HepG2 (cell line): ENCODE measurements around the gene MRPS31. TPM values are rescaled to one million over a fixed set of nuclear protein-coding genes. Genes with fewer than 3 reads are reported as not detected.
A peak's percentile ranks its signal among the peaks of the same experiment; 100 is the strongest.

Source experiments
- ARNT ChIP-seq: fragments of 450-650 bp; IDR thresholded peaks from 2 replicates; pipeline ENCODE4 v1.6.1; 2017
- DMAP1 ChIP-seq: IDR thresholded peaks from 2 replicates; pipeline ENCODE4 v1.6.1; 2016
- FOXA1 ChIP-seq, 2 experiments: fragments of 450-650 bp in 1 of 2; sonication (generic) in 1 of 2; formaldehyde crosslinking in 1 of 2; IDR thresholded peaks; 2 replicates each; pipeline versions ENCODE4 v1.4.0 to v1.6.1; 2016 to 2020; ENCODE audit warnings: missing genetic modification reagents in 1 of 2
- NAIF1 ChIP-seq: sonication (generic); formaldehyde crosslinking; IDR thresholded peaks from 2 replicates; pipeline ENCODE4 v1.5.0; 2020; ENCODE audit warnings: mild to moderate bottlenecking, missing genetic modification reagents, borderline replicate concordance
- NFIC ChIP-seq: IDR thresholded peaks from 2 replicates; pipeline ENCODE4 v1.6.1; 2012; ENCODE audit warnings: mild to moderate bottlenecking, low read length, inconsistent platforms
- PHF8 ChIP-seq: sonication (generic); formaldehyde crosslinking; IDR thresholded peaks from 2 replicates; pipeline ENCODE4 v1.5.0; 2020; ENCODE audit warnings: missing genetic modification reagents
- RNF219 ChIP-seq: sonication (generic); formaldehyde crosslinking; IDR thresholded peaks from 2 replicates; pipeline ENCODE4 v1.5.0; 2020; ENCODE audit warnings: mild to moderate bottlenecking, missing genetic modification reagents
- SUZ12 ChIP-seq: fragments of 150-350 bp; IDR thresholded peaks from 2 replicates; pipeline ENCODE4 v1.6.1; 2014; ENCODE audit warnings: low read depth, low read length
- TGIF2 ChIP-seq: IDR thresholded peaks from 2 replicates; pipeline ENCODE4 v1.6.1; 2016; ENCODE audit warnings: control low read depth, missing compliant biosample characterization
- ZBTB7A ChIP-seq: sonication (generic); formaldehyde crosslinking; IDR thresholded peaks from 2 replicates; pipeline ENCODE4 v1.8.0; 2022; ENCODE audit warnings: mild to moderate bottlenecking, missing genetic modification reagents
- ZFY ChIP-seq: sonication (generic); formaldehyde crosslinking; IDR thresholded peaks from 2 replicates; pipeline ENCODE4 v1.4.0; 2020; ENCODE audit warnings: missing genetic modification reagents
- ZGPAT ChIP-seq: IDR thresholded peaks from 2 replicates; pipeline ENCODE4 v1.6.1; 2016; ENCODE audit warnings: mild to moderate bottlenecking
- ZNF180 ChIP-seq: sonication (generic); formaldehyde crosslinking; IDR thresholded peaks from 2 replicates; pipeline ENCODE4 v1.4.0; 2020; ENCODE audit warnings: low read depth, missing genetic modification reagents, borderline replicate concordance
- ZNF414 ChIP-seq: sonication (generic); formaldehyde crosslinking; IDR thresholded peaks from 2 replicates; pipeline ENCODE4 v1.5.0; 2020; ENCODE audit warnings: missing genetic modification reagents
- ZNF44 ChIP-seq: sonication (generic); formaldehyde crosslinking; IDR thresholded peaks from 2 replicates; pipeline ENCODE4 v1.5.1; 2020; ENCODE audit warnings: mild to moderate bottlenecking, missing genetic modification reagents
- ZNF550 ChIP-seq: sonication (generic); formaldehyde crosslinking; IDR thresholded peaks from 2 replicates; pipeline ENCODE4 v1.4.0; 2020; ENCODE audit warnings: mild to moderate bottlenecking, missing genetic modification reagents, borderline replicate concordance
- ZNF564 ChIP-seq: sonication (generic); formaldehyde crosslinking; IDR thresholded peaks from 2 replicates; pipeline ENCODE4 v1.8.1; 2023; ENCODE audit warnings: mild to moderate bottlenecking, missing genetic modification reagents
- ZNF619 ChIP-seq: sonication (generic); formaldehyde crosslinking; IDR thresholded peaks from 2 replicates; pipeline ENCODE4 v1.4.0; 2020; ENCODE audit warnings: mild to moderate bottlenecking, missing genetic modification reagents
- ZNF670 ChIP-seq: sonication (generic); formaldehyde crosslinking; IDR thresholded peaks from 2 replicates; pipeline ENCODE4 v1.8.0; 2022; ENCODE audit warnings: mild to moderate bottlenecking, missing genetic modification reagents, borderline replicate concordance
- polyA plus RNA-seq, 8 experiments: library from polyadenylated mRNA; depleted of rRNA in 3 of 8; stranded (reverse) in 7 of 8; unstranded in 1 of 8; fragments of >200 nt; fragmentation: Illumina TruSeq in 4 of 8; extraction: Trizol in 4 of 8; gene quantifications; 2 replicates each; pipeline versions ENCODE4 v1.2.1 to v1.2.3, GENCODE V29; 2011 to 2016; ENCODE audit warnings: low read depth in 4 of 8, missing spikeins in 1 of 8, mixed read lengths in 1 of 8; ENCODE audit not compliant: insufficient read depth in 1 of 8
- total RNA-seq, 5 experiments: library from RNA; depleted of rRNA; stranded (reverse); fragments of >200 nt; fragmentation: Illumina TruSeq; extraction: Trizol; gene quantifications; 2 replicates each; pipeline ENCODE4 v1.2.3, GENCODE V29; 2016; ENCODE audit warnings: low read depth in 1 of 5
- TF ChIP-seq, protein P1 (sequence below): sonication (generic); formaldehyde crosslinking; IDR thresholded peaks from 2 replicates; pipeline ENCODE4 v1.4.0; 2020; ENCODE audit warnings: mild to moderate bottlenecking, missing genetic modification reagents
- TF ChIP-seq, protein P2 (sequence below): sonication (generic); formaldehyde crosslinking; IDR thresholded peaks from 2 replicates; pipeline ENCODE4 v1.4.0; 2020; ENCODE audit warnings: missing genetic modification reagents, mild to moderate bottlenecking, borderline replicate concordance

Gene MRPS31
- total and polyA plus RNA-seq, 2 of the 13 experiments (the other 11 are each of a cell fraction or from before 2014, with no cell fraction given) = 23.7 to 34.1 TPM

DNA sequence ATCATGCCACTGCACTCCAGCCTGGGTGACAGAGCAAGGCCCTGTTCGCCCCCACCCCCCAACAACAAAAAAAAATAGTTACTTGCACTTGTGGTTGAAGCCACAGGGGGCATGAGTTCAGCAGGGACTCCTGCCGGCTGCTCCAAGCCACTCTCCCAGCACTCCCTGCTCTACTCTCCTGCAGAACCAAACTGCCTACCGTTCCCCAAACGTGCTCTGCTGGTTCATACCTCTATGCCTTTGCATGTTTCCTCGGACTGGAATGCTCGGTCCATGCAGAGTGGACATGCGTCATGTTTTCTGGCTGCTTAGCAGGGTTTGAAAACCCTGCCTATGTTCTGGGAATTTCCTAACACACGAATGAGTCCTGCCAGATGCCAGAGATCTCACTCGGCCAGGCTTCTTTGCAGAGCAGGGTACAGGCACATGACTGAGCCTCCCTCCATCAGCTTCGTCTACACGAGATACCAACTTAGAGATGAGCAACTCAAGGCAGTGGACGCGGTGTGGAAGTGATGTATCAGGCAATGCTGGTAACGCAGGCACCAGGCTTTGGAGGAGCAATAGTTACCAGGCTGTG, 9.9 kb upstream of the MRPS31 start (continued):
- TF ChIP-seq NAIF1 (CRISPR knock-in tag) (no peak), ZNF414 (CRISPR knock-in tag) (no peak), ZNF619 (CRISPR knock-in tag) (peak; percentile 28; the same call in 1 of the 2 replicates), ARNT (no peak), ZNF564 (CRISPR knock-in tag) (no peak), SUZ12 (no peak), NFIC (no peak), TGIF2 (CRISPR knock-in tag) (no peak), ZNF670 (CRISPR knock-in tag) (no peak), ZNF550 (CRISPR knock-in tag) (no peak), DMAP1 (CRISPR knock-in tag) (no peak), ZFY (no peak), RNF219 (CRISPR knock-in tag) (no peak), ZNF180 (CRISPR knock-in tag) (no peak), PHF8 (CRISPR knock-in tag) (no peak), ZGPAT (no peak), ZBTB7A (CRISPR knock-in tag) (0 out of 2 replicates have a peak, but pooled peaks have one; percentile 31), FOXA1 (IDR thresholded peaks at IDR 0.05) (no peak), FOXA1 (CRISPR knock-in tag; IDR thresholded peaks at IDR 0.05) (no peak), ZNF44 (no peak)
- TF ChIP-seq, protein P1, sequence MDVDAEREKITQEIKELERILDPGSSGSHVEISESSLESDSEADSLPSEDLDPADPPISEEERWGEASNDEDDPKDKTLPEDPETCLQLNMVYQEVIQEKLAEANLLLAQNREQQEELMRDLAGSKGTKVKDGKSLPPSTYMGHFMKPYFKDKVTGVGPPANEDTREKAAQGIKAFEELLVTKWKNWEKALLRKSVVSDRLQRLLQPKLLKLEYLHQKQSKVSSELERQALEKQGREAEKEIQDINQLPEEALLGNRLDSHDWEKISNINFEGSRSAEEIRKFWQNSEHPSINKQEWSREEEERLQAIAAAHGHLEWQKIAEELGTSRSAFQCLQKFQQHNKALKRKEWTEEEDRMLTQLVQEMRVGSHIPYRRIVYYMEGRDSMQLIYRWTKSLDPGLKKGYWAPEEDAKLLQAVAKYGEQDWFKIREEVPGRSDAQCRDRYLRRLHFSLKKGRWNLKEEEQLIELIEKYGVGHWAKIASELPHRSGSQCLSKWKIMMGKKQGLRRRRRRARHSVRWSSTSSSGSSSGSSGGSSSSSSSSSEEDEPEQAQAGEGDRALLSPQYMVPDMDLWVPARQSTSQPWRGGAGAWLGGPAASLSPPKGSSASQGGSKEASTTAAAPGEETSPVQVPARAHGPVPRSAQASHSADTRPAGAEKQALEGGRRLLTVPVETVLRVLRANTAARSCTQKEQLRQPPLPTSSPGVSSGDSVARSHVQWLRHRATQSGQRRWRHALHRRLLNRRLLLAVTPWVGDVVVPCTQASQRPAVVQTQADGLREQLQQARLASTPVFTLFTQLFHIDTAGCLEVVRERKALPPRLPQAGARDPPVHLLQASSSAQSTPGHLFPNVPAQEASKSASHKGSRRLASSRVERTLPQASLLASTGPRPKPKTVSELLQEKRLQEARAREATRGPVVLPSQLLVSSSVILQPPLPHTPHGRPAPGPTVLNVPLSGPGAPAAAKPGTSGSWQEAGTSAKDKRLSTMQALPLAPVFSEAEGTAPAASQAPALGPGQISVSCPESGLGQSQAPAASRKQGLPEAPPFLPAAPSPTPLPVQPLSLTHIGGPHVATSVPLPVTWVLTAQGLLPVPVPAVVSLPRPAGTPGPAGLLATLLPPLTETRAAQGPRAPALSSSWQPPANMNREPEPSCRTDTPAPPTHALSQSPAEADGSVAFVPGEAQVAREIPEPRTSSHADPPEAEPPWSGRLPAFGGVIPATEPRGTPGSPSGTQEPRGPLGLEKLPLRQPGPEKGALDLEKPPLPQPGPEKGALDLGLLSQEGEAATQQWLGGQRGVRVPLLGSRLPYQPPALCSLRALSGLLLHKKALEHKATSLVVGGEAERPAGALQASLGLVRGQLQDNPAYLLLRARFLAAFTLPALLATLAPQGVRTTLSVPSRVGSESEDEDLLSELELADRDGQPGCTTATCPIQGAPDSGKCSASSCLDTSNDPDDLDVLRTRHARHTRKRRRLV (CRISPR knock-in tag) = no peak
- TF ChIP-seq, protein P2, sequence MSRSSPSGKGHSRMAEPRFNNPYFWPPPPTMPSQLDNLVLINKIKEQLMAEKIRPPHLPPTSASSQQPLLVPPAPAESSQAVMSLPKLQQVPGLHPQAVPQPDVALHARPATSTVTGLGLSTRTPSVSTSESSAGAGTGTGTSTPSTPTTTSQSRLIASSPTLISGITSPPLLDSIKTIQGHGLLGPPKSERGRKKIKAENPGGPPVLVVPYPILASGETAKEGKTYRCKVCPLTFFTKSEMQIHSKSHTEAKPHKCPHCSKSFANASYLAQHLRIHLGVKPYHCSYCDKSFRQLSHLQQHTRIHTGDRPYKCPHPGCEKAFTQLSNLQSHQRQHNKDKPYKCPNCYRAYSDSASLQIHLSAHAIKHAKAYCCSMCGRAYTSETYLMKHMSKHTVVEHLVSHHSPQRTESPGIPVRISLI (CRISPR knock-in tag) = peak; percentile 91
